ENCODE data around the gene GNB2. TPM values are rescaled to one million over a fixed set of nuclear protein-coding genes. Genes with fewer than 3 reads are reported as not detected.
A peak's percentile ranks its signal among the peaks of the same experiment; 100 is the strongest.

The GNB2 gene
- total and polyA plus RNA-seq, 2 of the 13 experiments (the other 11 are each of a cell fraction or from before 2014, with no cell fraction given): 48.3 to 67.1 TPM

DNA sequence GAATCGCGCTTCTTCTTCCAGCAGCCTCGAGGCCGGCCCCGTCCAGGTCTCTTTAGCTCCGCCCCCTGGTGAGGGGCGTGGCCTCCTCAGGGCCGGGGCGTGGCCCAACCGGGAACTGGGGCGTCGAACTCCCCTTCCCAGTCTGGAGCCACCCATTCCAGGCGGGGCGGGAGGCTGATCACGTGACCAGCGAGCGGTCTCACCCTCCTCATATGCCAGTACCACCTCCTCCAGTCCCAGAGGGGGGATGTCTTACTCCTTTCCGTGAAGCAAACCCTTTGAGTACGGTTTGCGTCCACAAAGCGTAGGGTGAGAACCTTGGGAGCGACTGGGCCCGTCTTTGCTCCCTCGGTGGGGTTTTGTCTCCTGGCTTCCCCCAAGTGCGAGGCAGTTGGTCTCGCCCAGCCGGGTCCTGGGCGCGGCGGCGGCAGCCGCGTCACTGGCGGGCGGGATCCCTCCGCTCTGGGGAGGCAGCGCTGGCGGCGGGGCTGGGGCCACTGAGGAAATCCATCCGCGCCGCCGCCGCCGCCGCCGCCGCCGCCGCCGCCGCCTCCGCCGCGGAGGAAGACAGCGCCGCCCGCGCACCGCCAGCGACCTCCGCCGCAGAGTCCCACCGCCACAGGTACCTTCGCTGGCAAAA lies at the start of gene GNB2 (continued):
- TF ChIP-seq, protein P1, sequence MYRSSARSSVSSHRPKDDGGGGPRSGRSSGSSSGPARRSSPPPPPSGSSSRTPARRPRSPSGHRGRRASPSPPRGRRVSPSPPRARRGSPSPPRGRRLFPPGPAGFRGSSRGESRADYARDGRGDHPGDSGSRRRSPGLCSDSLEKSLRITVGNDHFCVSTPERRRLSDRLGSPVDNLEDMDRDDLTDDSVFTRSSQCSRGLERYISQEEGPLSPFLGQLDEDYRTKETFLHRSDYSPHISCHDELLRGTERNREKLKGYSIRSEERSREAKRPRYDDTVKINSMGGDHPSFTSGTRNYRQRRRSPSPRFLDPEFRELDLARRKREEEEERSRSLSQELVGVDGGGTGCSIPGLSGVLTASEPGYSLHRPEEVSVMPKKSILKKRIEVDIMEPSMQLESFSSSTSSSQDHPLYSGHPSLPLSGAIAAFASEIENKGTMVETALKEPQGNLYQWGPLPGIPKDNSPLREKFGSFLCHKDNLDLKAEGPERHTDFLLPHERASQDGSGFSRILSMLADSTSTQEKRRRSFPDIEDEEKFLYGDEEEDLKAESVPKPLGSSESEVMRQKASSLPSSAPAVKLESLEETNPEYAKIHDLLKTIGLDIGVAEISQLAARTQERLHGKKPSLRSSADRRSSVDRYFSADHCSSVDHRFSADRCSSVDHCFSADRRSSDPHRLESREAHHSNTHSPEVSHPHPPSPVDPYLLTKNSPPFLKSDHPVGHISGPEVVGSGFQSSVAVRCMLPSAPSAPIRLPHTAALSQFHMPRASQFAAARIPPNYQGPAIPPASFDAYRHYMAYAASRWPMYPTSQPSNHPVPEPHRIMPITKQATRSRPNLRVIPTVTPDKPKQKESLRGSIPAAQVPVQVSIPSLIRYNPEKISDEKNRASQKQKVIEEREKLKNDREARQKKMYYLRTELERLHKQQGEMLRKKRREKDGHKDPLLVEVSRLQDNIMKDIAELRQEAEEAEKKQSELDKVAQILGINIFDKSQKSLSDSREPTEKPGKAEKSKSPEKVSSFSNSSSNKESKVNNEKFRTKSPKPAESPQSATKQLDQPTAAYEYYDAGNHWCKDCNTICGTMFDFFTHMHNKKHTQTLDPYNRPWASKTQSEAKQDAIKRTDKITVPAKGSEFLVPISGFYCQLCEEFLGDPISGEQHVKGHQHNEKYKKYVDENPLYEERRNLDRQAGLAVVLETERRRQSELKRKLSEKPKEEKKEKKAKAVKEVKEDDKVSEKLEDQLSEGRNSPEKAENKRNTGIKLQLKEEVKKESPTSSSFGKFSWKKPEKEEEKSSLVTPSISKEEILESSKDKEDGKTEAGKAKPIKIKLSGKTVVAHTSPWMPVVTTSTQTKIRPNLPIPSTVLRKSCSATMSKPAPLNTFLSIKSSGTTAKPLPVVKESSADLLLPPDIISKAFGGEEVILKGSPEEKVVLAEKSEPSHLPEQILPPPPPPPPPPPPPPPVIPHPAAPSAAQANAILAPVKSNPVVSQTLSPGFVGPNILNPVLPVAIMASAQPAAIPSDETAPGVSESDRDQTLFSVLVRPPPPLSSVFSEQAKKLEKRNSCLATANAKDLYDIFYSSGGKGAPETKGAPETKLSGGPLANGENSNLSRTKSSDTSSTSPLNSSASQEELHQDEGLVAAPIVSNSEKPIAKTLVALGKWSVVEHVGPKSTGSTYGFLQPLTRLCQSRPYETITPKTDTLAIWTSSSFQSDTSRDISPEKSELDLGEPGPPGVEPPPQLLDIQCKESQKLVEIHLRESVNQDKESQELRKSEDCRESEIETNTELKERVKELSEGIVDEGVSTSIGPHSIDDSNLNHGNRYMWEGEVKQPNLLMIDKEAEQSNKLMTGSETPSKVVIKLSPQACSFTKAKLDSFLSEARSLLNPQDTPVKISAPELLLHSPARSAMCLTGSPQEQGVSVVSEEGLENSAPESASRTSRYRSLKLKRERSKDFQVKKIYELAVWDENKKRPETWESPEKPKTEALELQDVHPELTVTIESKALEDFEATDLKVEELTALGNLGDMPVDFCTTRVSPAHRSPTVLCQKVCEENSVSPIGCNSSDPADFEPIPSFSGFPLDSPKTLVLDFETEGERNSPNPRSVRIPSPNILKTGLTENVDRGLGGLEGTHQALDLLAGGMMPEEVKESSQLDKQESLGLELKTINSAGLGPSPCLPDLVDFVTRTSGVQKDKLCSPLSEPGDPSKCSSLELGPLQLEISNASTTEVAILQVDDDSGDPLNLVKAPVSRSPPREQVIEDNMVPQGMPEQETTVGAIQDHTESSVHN (CRISPR knock-in tag; IDR thresholded peaks at IDR 0.05): no peak
- TF ChIP-seq TCF7L2 (IDR thresholded peaks at IDR 0.05; ENCODE audit: low read depth, low read length) (no peak), ZNF660 (CRISPR knock-in tag; IDR thresholded peaks at IDR 0.05; ENCODE audit: borderline replicate concordance, low read depth) (no peak), ARID3A (IDR thresholded peaks at IDR 0.05; ENCODE audit: low read depth, low read length) (peak; percentile 49; the same call in 1 of the 2 replicates), JUN (CRISPR knock-in tag; IDR thresholded peaks at IDR 0.05) (no peak), ETV6 (CRISPR knock-in tag; conservative IDR thresholded peaks at IDR 0.05) (0 out of 2 replicates have a peak, but pooled peaks have one; percentile 46), KDM3A (CRISPR knock-in tag; IDR thresholded peaks at IDR 0.05; ENCODE audit: low read depth) (no peak), NFYB (CRISPR knock-in tag; IDR thresholded peaks at IDR 0.05) (peak; percentile 34; the same call in 1 of the 2 replicates), TBL1XR1 (IDR thresholded peaks at IDR 0.05; ENCODE audit: borderline replicate concordance, low read length, partially characterized antibody) (peak; percentile 60), NPAS2 (CRISPR knock-in tag; IDR thresholded peaks at IDR 0.05; ENCODE audit: borderline replicate concordance) (no peak), ATF3 (CRISPR knock-in tag; IDR thresholded peaks at IDR 0.05) (no peak; the same call in 1 of the 2 replicates), ZNF33B (CRISPR knock-in tag; IDR thresholded peaks at IDR 0.05) (no peak), TFDP1 (CRISPR knock-in tag; IDR thresholded peaks at IDR 0.05; ENCODE audit: borderline replicate concordance) (peak; percentile 64; the same call in 1 of the 2 replicates), ZNF691 (CRISPR knock-in tag; IDR thresholded peaks at IDR 0.05; ENCODE audit: borderline replicate concordance, low read depth) (0 out of 2 replicates have a peak, but pooled peaks have one; percentile 27), ZNF83 (CRISPR knock-in tag; IDR thresholded peaks at IDR 0.05; ENCODE audit: borderline replicate concordance) (no peak), EED (CRISPR knock-in tag; IDR thresholded peaks at IDR 0.05) (no peak)
